ENCODE data around the gene AIF1. TPM values are rescaled to one million over a fixed set of nuclear protein-coding genes. Genes with fewer than 3 reads are reported as not detected.

Gene AIF1
- polyA plus RNA-seq, 4 donors = 61.0 to 92.7 (median 73.5) TPM

GRCh38 chr6:31661262-31662123, 46.5 kb downstream of the AIF1 start:
- DNase-seq (ENCODE audit: low read depth in 4 of 4, low spot score in 2 of 4) = no peak

GRCh38 chr6:31662124-31662723, 47.2 kb downstream of the AIF1 start:
- DNase-seq (ENCODE audit: low read depth in 4 of 4, low spot score in 2 of 4) = no peak

GRCh38 chr6:31663126-31663960, 48.3 kb downstream of the AIF1 start:
- no peak for DNase-seq (ENCODE audit: low read depth in 4 of 4, low spot score in 2 of 4)

GRCh38 chr6:31663961-31664789, 49.1 kb downstream of the AIF1 start:
- no peak for DNase-seq (ENCODE audit: low read depth in 4 of 4, low spot score in 2 of 4)

GRCh38 chr6:31664790-31665500, 49.9 kb downstream of the AIF1 start, which contains the start of gene GPANK1:
TSS of gene GPANK1 (minus strand) at chr6:31664997. CDS start at chr6:31664478, 519 bp downstream.
- DNase-seq (ENCODE audit: low read depth in 4 of 4, low spot score in 2 of 4) = peak; percentile 86 to 94 (median 90)

GRCh38 chr6:31665501-31666336, 50.7 kb downstream of the AIF1 start, which contains the start of gene CSNK2B:
TSS of gene CSNK2B (plus strand) at chr6:31666080. CDS start at chr6:31666832, 752 bp downstream.
- DNase-seq (ENCODE audit: low read depth in 4 of 4, low spot score in 2 of 4) = peak; percentile 88 to 97 (median 92)

GRCh38 chr6:31666337-31666965, 51.4 kb downstream of the AIF1 start:
- DNase-seq (ENCODE audit: low read depth in 4 of 4, low spot score in 2 of 4) = no peak

Other genes with a start within 250 kb of the AIF1 start
- gene MICA, start 211.6 kb upstream of the AIF1 start, polyA plus RNA-seq (ENCODE audit: insufficient read length in 4 of 4) = 10 to 100 TPM in 1 of 4 donors, 1 to 10 TPM in 3; 3.6 to 10.9 (median 8.0) TPM
- 1 to 10 TPM in 2 of 4 donors, under 1 TPM in 2; 0.45 to 1.8 (median 0.88) TPM for gene MICB, start 117.1 kb upstream of the AIF1 start, polyA plus RNA-seq (ENCODE audit: insufficient read length in 4 of 4)
- gene MCCD1, start 86.3 kb upstream of the AIF1 start, polyA plus RNA-seq (ENCODE audit: insufficient read length in 4 of 4) = 10 to 100 TPM; 15.4 to 24.2 (median 18.0) TPM
- 100 to 1,000 TPM; 462 to 709 (median 569) TPM for gene DDX39B, start 73.2 kb upstream of the AIF1 start, polyA plus RNA-seq (ENCODE audit: insufficient read length in 4 of 4)
- gene ATP6V1G2, start 68.6 kb upstream of the AIF1 start, polyA plus RNA-seq (ENCODE audit: insufficient read length in 4 of 4) = 10 to 100 TPM in 1 of 4 donors, 1 to 10 TPM in 3; 6.4 to 10.5 (median 6.5) TPM
- 10 to 100 TPM; 18.4 to 29.0 (median 25.5) TPM for gene NFKBIL1, start 67.6 kb upstream of the AIF1 start, polyA plus RNA-seq (ENCODE audit: insufficient read length in 4 of 4)
- under 1 TPM; 0.24 to 0.39 (median 0.31) TPM for gene LTA, start 42.9 kb upstream of the AIF1 start, polyA plus RNA-seq (ENCODE audit: insufficient read length in 4 of 4)
- gene TNF, start 39.7 kb upstream of the AIF1 start, polyA plus RNA-seq (ENCODE audit: insufficient read length in 4 of 4) = under 1 TPM in 1 of 4 donors, not detected in 3; 0.49 TPM
- 1 to 10 TPM in 3 of 4 donors, under 1 TPM in 1; 0.88 to 2.3 (median 2.0) TPM for gene LTB, start 32.8 kb upstream of the AIF1 start, polyA plus RNA-seq (ENCODE audit: insufficient read length in 4 of 4)
- 1 to 10 TPM; 4.2 to 6.2 (median 5.0) TPM for gene LST1, start 29.0 kb upstream of the AIF1 start, polyA plus RNA-seq (ENCODE audit: insufficient read length in 4 of 4)
- under 1 TPM in 3 of 4 donors, not detected in 1; 0.16 to 0.52 (median 0.25) TPM for gene NCR3, start 22.2 kb upstream of the AIF1 start, polyA plus RNA-seq (ENCODE audit: insufficient read length in 4 of 4)
- 100 to 1,000 TPM; 129 to 238 (median 197) TPM for gene PRRC2A, start 5.5 kb downstream of the AIF1 start, polyA plus RNA-seq (ENCODE audit: insufficient read length in 4 of 4)
- gene BAG6, start 37.4 kb downstream of the AIF1 start, polyA plus RNA-seq (ENCODE audit: insufficient read length in 4 of 4) = 100 to 1,000 TPM; 218 to 274 (median 261) TPM
- gene APOM, start 40.7 kb downstream of the AIF1 start, polyA plus RNA-seq (ENCODE audit: insufficient read length in 4 of 4) = 100 to 1,000 TPM in 3 of 4 donors, 10 to 100 TPM in 1; 89.9 to 124 (median 104) TPM
- gene C6orf47, start 45.5 kb downstream of the AIF1 start, polyA plus RNA-seq (ENCODE audit: insufficient read length in 4 of 4) = 10 to 100 TPM; 17.9 to 24.3 (median 21.4) TPM
- 10 to 100 TPM; 25.2 to 33.9 (median 29.5) TPM for gene GPANK1, start 49.8 kb downstream of the AIF1 start, polyA plus RNA-seq (ENCODE audit: insufficient read length in 4 of 4)
- gene CSNK2B, start 50.8 kb downstream of the AIF1 start, polyA plus RNA-seq (ENCODE audit: insufficient read length in 4 of 4) = 100 to 1,000 TPM; 224 to 234 (median 228) TPM
- gene LY6G5B, start 54.7 kb downstream of the AIF1 start, polyA plus RNA-seq (ENCODE audit: insufficient read length in 4 of 4) = 10 to 100 TPM in 3 of 4 donors, 1 to 10 TPM in 1; 9.0 to 37.0 (median 19.2) TPM
- gene LY6G5C, start 65.8 kb downstream of the AIF1 start, polyA plus RNA-seq (ENCODE audit: insufficient read length in 4 of 4) = 1 to 10 TPM; 2.4 to 5.6 (median 3.0) TPM
- 10 to 100 TPM; 54.3 to 74.8 (median 61.5) TPM for gene ABHD16A, start 88.1 kb downstream of the AIF1 start, polyA plus RNA-seq (ENCODE audit: insufficient read length in 4 of 4)
- gene LY6G6F, start 91.6 kb downstream of the AIF1 start, polyA plus RNA-seq (ENCODE audit: insufficient read length in 4 of 4) = under 1 TPM; 0.21 to 0.81 (median 0.57) TPM
- gene LY6G6D, start 100.1 kb downstream of the AIF1 start, polyA plus RNA-seq (ENCODE audit: insufficient read length in 4 of 4) = under 1 TPM in 1 of 4 donors, not detected in 3; 0.65 TPM
- 1 to 10 TPM in 1 of 4 donors, under 1 TPM in 2, not detected in 1; 0.32 to 1.4 (median 0.47) TPM for gene LY6G6C, start 106.5 kb downstream of the AIF1 start, polyA plus RNA-seq (ENCODE audit: insufficient read length in 4 of 4)
- gene MPIG6B, start 108.1 kb downstream of the AIF1 start, polyA plus RNA-seq (ENCODE audit: insufficient read length in 4 of 4) = 1 to 10 TPM in 3 of 4 donors, under 1 TPM in 1; 0.72 to 2.4 (median 1.5) TPM
- 100 to 1,000 TPM; 163 to 243 (median 200) TPM for gene DDAH2, start 114.1 kb downstream of the AIF1 start, polyA plus RNA-seq (ENCODE audit: insufficient read length in 4 of 4)
- gene CLIC1, start 121.3 kb downstream of the AIF1 start, polyA plus RNA-seq (ENCODE audit: insufficient read length in 4 of 4) = 100 to 1,000 TPM; 251 to 323 (median 297) TPM
- 10 to 100 TPM; 13.1 to 58.4 (median 30.9) TPM for gene MSH5, start 124.8 kb downstream of the AIF1 start, polyA plus RNA-seq (ENCODE audit: insufficient read length in 4 of 4)
- gene SAPCD1, start 147.4 kb downstream of the AIF1 start, polyA plus RNA-seq (ENCODE audit: insufficient read length in 4 of 4) = 10 to 100 TPM in 2 of 4 donors, 1 to 10 TPM in 2; 4.2 to 12.9 (median 7.3) TPM
- gene VWA7, start 162.1 kb downstream of the AIF1 start, polyA plus RNA-seq (ENCODE audit: insufficient read length in 4 of 4) = 10 to 100 TPM in 2 of 4 donors, 1 to 10 TPM in 2; 8.1 to 10.7 (median 9.6) TPM
- 10 to 100 TPM; 51.9 to 64.8 (median 55.2) TPM for gene VARS1, start 180.5 kb downstream of the AIF1 start, polyA plus RNA-seq (ENCODE audit: insufficient read length in 4 of 4)
- 10 to 100 TPM; 80.4 to 88.0 (median 84.9) TPM for gene LSM2, start 191.7 kb downstream of the AIF1 start, polyA plus RNA-seq (ENCODE audit: insufficient read length in 4 of 4)
- 1 to 10 TPM; 3.6 to 4.2 (median 3.8) TPM for gene HSPA1L, start 200.0 kb downstream of the AIF1 start, polyA plus RNA-seq (ENCODE audit: insufficient read length in 4 of 4)
- gene HSPA1A, start 200.3 kb downstream of the AIF1 start, polyA plus RNA-seq (ENCODE audit: insufficient read length in 4 of 4) = 100 to 1,000 TPM in 3 of 4 donors, 10 to 100 TPM in 1; 92.5 to 123 (median 116) TPM
- gene HSPA1B, start 212.5 kb downstream of the AIF1 start, polyA plus RNA-seq (ENCODE audit: insufficient read length in 4 of 4) = 100 to 1,000 TPM; 128 to 169 (median 155) TPM
- gene NEU1, start 247.6 kb downstream of the AIF1 start, polyA plus RNA-seq (ENCODE audit: insufficient read length in 4 of 4) = 10 to 100 TPM; 72.1 to 78.2 (median 75.1) TPM

Data from left renal cortex interstitium (tissue), 4 donors.